OCI-LY3 (cell line): Measurements from ENCODE around the gene KCNJ4.

Source experiments
- H2AFZ ChIP-seq: fragments of 200-600, 300-600 bp; shearing (Covaris generic); 2 replicates; pipeline ENCODE4 v1.6.0; 2014; ENCODE audit warnings: antibody characterized with exemption, low read depth, low read length
- H3K27ac ChIP-seq: fragments of 200-600, 300-600 bp; sonication (generic); 2 replicates; pipeline ENCODE4 v1.5.1; 2014; ENCODE audit warnings: mild to moderate bottlenecking, low read length, moderate library complexity, mixed read lengths
- H3K27me3 ChIP-seq: fragments of 200-600, 300-600 bp; sonication (generic); 2 replicates; pipeline ENCODE4 v1.6.1; 2014; ENCODE audit warnings: low read depth, low read length, mixed read lengths
- H3K36me3 ChIP-seq: fragments of 200-600, 300-600 bp; sonication (generic); replicated peaks from 2 replicates; pipeline ENCODE3; 2014; ENCODE audit warnings: low read depth, low read length, mixed read lengths
- H3K4me1 ChIP-seq: fragments of 300-600, 200-600 bp; sonication (generic); 2 replicates; pipeline ENCODE4 v1.6.1; 2014; ENCODE audit warnings: low read length, mixed read lengths
- H3K4me2 ChIP-seq: fragments of 200-600, 300-600 bp; sonication (generic); 2 replicates; pipeline ENCODE4 v1.6.1; 2014; ENCODE audit warnings: low read length, mixed read lengths
- H3K4me3 ChIP-seq: fragments of 300-600, 200-600 bp; sonication (generic); 2 replicates; pipeline ENCODE4 v1.5.1; 2014; ENCODE audit warnings: antibody characterized with exemption, mild to moderate bottlenecking, low read length, moderate library complexity
- H3K79me2 ChIP-seq: fragments of 300-600, 200-600 bp; shearing (Covaris generic); 2 replicates; pipeline ENCODE4 v1.6.1; 2014; ENCODE audit warnings: mild to moderate bottlenecking, low read length, mixed read lengths
- H3K9ac ChIP-seq: fragments of 300-600, 200-600 bp; shearing (Covaris generic); 2 replicates; pipeline ENCODE4 v1.6.0; 2014; ENCODE audit warnings: mild to moderate bottlenecking, low read length, moderate library complexity
- H3K9me3 ChIP-seq: fragments of 200-600, 300-600 bp; shearing (Covaris generic); 2 replicates; pipeline ENCODE4 v1.6.1; 2014; ENCODE audit warnings: low read length, mixed read lengths; ENCODE audit not compliant: insufficient read depth
- H4K20me1 ChIP-seq: fragments of 200-600, 300-600 bp; sonication (generic); 2 replicates; pipeline ENCODE4 v1.6.1; 2016; ENCODE audit warnings: low read length, mixed read lengths; ENCODE audit not compliant: insufficient read depth
- EZH2phosphoT487 ChIP-seq: fragments of 200-600 bp; shearing (Covaris generic); IDR thresholded peaks from 2 replicates; pipeline ENCODE4 v1.6.1; 2018; ENCODE audit warnings: antibody characterized with exemption, mixed run types, low read depth
- TF ChIP-seq, protein P1 (sequence below): fragments of 200-600, 300-600 bp; sonication (generic); IDR thresholded peaks from 2 replicates; pipeline ENCODE4 v1.5.1; 2014; ENCODE audit warnings: antibody characterized with exemption, low read length, low read depth

KCNJ4 gene

DNA sequence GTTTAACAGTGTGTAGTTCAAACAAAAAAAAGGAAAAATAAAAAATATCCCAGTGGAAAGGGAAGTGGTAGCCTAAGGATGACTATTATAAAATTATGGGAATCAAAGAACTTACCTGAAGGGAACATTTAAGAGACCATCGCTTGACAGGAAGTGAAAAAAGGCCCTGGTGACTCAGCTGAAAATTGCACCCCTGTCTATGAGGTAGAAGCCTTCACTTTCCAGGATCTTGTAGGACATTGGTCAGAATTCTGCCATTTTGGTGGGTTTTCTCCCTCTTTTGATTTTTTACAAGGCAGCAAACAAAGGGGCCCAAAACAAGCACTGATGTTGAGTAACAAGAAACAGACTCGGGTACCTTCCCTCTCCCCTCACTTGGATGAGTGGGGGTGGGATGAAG, 35.5 kb upstream of the KCNJ4 start:
- H3K27ac ChIP-seq = peak overlapping the region; percentile 39
- H3K9me3 ChIP-seq = no peaks in the 10 kb centered on the region
- peaks cover 4% of the 10 kb centered on the region for H3K4me1 ChIP-seq
- no peak overlapping the region for H3K9ac ChIP-seq
- H4K20me1 ChIP-seq = peaks cover 69% of the 10 kb centered on the region
- H3K36me3 ChIP-seq = peaks cover 87% of the 10 kb centered on the region
- no peak overlapping the region for H3K4me3 ChIP-seq
- TF ChIP-seq, protein P1, sequence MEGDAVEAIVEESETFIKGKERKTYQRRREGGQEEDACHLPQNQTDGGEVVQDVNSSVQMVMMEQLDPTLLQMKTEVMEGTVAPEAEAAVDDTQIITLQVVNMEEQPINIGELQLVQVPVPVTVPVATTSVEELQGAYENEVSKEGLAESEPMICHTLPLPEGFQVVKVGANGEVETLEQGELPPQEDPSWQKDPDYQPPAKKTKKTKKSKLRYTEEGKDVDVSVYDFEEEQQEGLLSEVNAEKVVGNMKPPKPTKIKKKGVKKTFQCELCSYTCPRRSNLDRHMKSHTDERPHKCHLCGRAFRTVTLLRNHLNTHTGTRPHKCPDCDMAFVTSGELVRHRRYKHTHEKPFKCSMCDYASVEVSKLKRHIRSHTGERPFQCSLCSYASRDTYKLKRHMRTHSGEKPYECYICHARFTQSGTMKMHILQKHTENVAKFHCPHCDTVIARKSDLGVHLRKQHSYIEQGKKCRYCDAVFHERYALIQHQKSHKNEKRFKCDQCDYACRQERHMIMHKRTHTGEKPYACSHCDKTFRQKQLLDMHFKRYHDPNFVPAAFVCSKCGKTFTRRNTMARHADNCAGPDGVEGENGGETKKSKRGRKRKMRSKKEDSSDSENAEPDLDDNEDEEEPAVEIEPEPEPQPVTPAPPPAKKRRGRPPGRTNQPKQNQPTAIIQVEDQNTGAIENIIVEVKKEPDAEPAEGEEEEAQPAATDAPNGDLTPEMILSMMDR = no peak
- H2AFZ ChIP-seq = no peak overlapping the region
- no peak overlapping the region for H3K4me2 ChIP-seq
- peaks cover 45% of the 10 kb centered on the region for H3K79me2 ChIP-seq
- no peaks in the 10 kb centered on the region for H3K27me3 ChIP-seq

DNA sequence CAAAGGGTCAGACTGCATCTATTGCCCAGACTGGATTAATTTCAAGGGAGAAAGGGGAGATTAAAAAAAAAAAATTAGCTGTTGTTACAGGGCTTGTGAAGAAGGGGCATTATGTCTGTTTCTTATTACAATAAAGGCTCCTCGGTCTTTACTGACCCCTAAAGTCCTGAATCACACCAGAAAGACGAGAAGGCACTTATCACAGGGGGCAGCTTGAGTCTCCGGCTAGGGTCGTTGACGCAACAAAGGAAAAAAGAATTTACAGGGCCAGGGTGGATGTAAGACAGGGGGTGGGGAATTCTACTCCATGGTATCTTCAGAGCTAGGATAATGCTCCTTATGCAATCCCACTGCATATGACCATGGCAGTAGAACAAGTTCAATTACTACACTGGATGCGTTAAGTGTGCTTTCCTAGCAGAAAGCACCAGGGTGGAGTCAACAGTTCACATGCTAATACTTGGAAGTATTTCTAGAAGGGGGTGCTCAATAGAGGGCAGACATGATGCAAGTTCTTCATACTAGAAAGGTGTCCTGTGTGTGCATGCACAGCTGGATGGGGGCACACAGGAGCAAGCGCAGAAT, 34.7 kb upstream of the KCNJ4 start:
- Histone ChIP-seq H3K9ac (no peak overlapping the region), H2AFZ (no peak overlapping the region), H4K20me1 (peaks cover 67% of the 10 kb centered on the region), H3K4me2 (no peak overlapping the region), H3K36me3 (peaks cover 87% of the 10 kb centered on the region), H3K9me3 (no peaks in the 10 kb centered on the region), H3K27ac (no peak overlapping the region), H3K27me3 (no peaks in the 10 kb centered on the region), H3K79me2 (peaks cover 39% of the 10 kb centered on the region), H3K4me3 (no peak overlapping the region), H3K4me1 (peaks cover 4% of the 10 kb centered on the region)
- TF ChIP-seq, protein P1 = no peak
- TF ChIP-seq EZH2phosphoT487 = no peak

DNA sequence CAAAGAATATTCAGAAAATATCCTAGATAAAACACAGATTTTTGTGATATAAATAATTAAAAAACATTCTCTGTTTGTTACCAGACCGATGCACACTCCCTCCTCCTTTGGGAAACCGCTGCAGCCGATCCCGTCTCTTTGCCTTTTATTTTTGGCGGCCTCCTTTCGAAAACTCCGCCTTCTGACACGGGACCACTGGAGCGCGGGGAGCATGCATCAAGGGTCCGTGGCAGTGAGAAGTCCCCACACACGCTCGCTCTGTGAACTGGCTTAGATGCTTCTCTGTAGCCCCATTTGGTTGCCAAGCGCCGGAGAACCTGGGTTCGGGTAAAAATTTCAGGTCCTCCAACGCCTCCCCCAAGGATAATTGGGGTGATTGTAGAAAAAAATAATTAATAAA, 34.1 kb upstream of the KCNJ4 start:
- TF ChIP-seq, protein P1 = no peak
- TF ChIP-seq EZH2phosphoT487 = no peak
- H3K4me3 ChIP-seq = no peak overlapping the region
- no peak overlapping the region for H3K9ac ChIP-seq
- H3K4me2 ChIP-seq = no peak overlapping the region
- H4K20me1 ChIP-seq = peaks cover 64% of the 10 kb centered on the region
- peaks cover 87% of the 10 kb centered on the region for H3K36me3 ChIP-seq
- peaks cover 34% of the 10 kb centered on the region for H3K79me2 ChIP-seq
- no peak overlapping the region for H3K27ac ChIP-seq
- no peaks in the 10 kb centered on the region for H3K27me3 ChIP-seq
- no peak overlapping the region for H2AFZ ChIP-seq
- no peaks in the 10 kb centered on the region for H3K9me3 ChIP-seq
- peaks cover 4% of the 10 kb centered on the region for H3K4me1 ChIP-seq

DNA sequence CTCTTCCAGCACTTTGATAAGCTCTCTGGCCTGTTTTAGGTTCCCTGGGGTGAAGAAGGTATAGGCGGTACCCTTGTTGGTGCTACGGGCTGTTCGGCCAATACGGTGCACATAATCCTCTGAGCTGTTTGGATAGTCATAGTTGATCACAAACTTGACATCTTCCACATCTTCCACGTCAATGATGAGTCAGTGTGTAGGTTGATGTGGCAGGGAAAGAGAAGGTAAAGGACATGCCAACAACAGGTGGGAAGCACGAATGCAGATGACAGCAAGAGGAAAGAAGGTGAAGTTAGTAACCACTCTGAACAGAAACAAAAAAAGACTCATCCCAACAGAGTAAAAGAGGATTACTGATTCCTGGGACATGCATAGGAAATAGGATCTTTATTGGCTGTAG, 32.9 kb upstream of the KCNJ4 start:
- no peak overlapping the region for H2AFZ ChIP-seq
- no peak for TF ChIP-seq EZH2phosphoT487
- TF ChIP-seq, protein P1 = no peak
- H3K4me1 ChIP-seq = peaks cover 4% of the 10 kb centered on the region
- H3K79me2 ChIP-seq = peaks cover 22% of the 10 kb centered on the region
- no peak overlapping the region for H3K27ac ChIP-seq
- H3K9me3 ChIP-seq = no peaks in the 10 kb centered on the region
- no peak overlapping the region for H3K9ac ChIP-seq
- H3K36me3 ChIP-seq = peaks cover 87% of the 10 kb centered on the region
- H3K4me2 ChIP-seq = no peak overlapping the region
- H3K27me3 ChIP-seq = no peaks in the 10 kb centered on the region
- H3K4me3 ChIP-seq = no peak overlapping the region
- H4K20me1 ChIP-seq = peaks cover 62% of the 10 kb centered on the region
